ENCODE measurements around the gene FGD5.

- TF ChIP-seq, protein P1, sequence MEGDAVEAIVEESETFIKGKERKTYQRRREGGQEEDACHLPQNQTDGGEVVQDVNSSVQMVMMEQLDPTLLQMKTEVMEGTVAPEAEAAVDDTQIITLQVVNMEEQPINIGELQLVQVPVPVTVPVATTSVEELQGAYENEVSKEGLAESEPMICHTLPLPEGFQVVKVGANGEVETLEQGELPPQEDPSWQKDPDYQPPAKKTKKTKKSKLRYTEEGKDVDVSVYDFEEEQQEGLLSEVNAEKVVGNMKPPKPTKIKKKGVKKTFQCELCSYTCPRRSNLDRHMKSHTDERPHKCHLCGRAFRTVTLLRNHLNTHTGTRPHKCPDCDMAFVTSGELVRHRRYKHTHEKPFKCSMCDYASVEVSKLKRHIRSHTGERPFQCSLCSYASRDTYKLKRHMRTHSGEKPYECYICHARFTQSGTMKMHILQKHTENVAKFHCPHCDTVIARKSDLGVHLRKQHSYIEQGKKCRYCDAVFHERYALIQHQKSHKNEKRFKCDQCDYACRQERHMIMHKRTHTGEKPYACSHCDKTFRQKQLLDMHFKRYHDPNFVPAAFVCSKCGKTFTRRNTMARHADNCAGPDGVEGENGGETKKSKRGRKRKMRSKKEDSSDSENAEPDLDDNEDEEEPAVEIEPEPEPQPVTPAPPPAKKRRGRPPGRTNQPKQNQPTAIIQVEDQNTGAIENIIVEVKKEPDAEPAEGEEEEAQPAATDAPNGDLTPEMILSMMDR (conservative IDR thresholded peaks at IDR 0.05; ENCODE audit: low read depth in 2 of 2) = no peak
- TF ChIP-seq EZH2 (IDR thresholded peaks at IDR 0.05; ENCODE audit: low read depth, unreplicated experiment) (no peak), ZNF331 (CRISPR knock-in tag; IDR thresholded peaks at IDR 0.05; ENCODE audit: low read depth) (no peak), POLR2AphosphoS5 (IDR thresholded peaks at IDR 0.05; ENCODE audit: low read depth) (peak; percentile 58; the same call in 1 of the 2 replicates), EZH2phosphoT487 (IDR thresholded peaks at IDR 0.05; ENCODE audit: unreplicated experiment) (no peak), NANOG (IDR thresholded peaks at IDR 0.05; ENCODE audit: borderline replicate concordance) (no peak), CREB1 (CRISPR knock-in tag; IDR thresholded peaks at IDR 0.05; ENCODE audit: low read depth) (peak; percentile 37; the same call in 1 of the 2 replicates), JUNB (IDR thresholded peaks at IDR 0.05; ENCODE audit: unreplicated experiment) (no peak), STAT1 (IDR thresholded peaks at IDR 0.05; ENCODE audit: unreplicated experiment) (no peak), ZNF462 (CRISPR knock-in tag; IDR thresholded peaks at IDR 0.05) (no peak), ZNF114 (CRISPR knock-in tag; IDR thresholded peaks at IDR 0.05) (no peak)
- TF ChIP-seq, protein P2, sequence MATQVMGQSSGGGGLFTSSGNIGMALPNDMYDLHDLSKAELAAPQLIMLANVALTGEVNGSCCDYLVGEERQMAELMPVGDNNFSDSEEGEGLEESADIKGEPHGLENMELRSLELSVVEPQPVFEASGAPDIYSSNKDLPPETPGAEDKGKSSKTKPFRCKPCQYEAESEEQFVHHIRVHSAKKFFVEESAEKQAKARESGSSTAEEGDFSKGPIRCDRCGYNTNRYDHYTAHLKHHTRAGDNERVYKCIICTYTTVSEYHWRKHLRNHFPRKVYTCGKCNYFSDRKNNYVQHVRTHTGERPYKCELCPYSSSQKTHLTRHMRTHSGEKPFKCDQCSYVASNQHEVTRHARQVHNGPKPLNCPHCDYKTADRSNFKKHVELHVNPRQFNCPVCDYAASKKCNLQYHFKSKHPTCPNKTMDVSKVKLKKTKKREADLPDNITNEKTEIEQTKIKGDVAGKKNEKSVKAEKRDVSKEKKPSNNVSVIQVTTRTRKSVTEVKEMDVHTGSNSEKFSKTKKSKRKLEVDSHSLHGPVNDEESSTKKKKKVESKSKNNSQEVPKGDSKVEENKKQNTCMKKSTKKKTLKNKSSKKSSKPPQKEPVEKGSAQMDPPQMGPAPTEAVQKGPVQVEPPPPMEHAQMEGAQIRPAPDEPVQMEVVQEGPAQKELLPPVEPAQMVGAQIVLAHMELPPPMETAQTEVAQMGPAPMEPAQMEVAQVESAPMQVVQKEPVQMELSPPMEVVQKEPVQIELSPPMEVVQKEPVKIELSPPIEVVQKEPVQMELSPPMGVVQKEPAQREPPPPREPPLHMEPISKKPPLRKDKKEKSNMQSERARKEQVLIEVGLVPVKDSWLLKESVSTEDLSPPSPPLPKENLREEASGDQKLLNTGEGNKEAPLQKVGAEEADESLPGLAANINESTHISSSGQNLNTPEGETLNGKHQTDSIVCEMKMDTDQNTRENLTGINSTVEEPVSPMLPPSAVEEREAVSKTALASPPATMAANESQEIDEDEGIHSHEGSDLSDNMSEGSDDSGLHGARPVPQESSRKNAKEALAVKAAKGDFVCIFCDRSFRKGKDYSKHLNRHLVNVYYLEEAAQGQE (IDR thresholded peaks at IDR 0.05; ENCODE audit: unreplicated experiment) = peak; percentile 10
- TF ChIP-seq, protein P3, sequence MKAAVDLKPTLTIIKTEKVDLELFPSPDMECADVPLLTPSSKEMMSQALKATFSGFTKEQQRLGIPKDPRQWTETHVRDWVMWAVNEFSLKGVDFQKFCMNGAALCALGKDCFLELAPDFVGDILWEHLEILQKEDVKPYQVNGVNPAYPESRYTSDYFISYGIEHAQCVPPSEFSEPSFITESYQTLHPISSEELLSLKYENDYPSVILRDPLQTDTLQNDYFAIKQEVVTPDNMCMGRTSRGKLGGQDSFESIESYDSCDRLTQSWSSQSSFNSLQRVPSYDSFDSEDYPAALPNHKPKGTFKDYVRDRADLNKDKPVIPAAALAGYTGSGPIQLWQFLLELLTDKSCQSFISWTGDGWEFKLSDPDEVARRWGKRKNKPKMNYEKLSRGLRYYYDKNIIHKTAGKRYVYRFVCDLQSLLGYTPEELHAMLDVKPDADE (IDR thresholded peaks at IDR 0.05) = no peak
Measured at GRCh38 chr3:14947886-14948608, 129.3 kb downstream of the FGD5 start.
